K562 (cell line): ENCODE data around the gene PI4K2A. TPM values are rescaled to one million over a fixed set of nuclear protein-coding genes. Genes with fewer than 3 reads are reported as not detected.
A peak's percentile ranks its signal among the peaks of the same experiment; 100 is the strongest.

ENCODE experiments used
- ARHGAP35 ChIP-seq: fragments of 450-650 bp; IDR thresholded peaks from 2 replicates; pipeline ENCODE4 v1.6.1; 2018; ENCODE audit not compliant: partially characterized antibody
- BCOR ChIP-seq: fragments of 450-650 bp; IDR thresholded peaks from 2 replicates; pipeline ENCODE4 v1.6.1; 2016
- CAMTA2 ChIP-seq: fragments of 250-450 bp; sonication (Bioruptor Pico); conservative IDR thresholded peaks from 2 replicates; pipeline ENCODE4 v1.5.1; 2022
- DEAF1 ChIP-seq: fragments of 450-650 bp; formaldehyde crosslinking; IDR thresholded peaks from 2 replicates; pipeline ENCODE4 v1.4.0; 2020; ENCODE audit warnings: mild to moderate bottlenecking, moderate library complexity
- EP400 ChIP-seq: fragments of 450-650 bp; IDR thresholded peaks from 2 replicates; pipeline ENCODE4 v1.6.1; 2017; ENCODE audit warnings: antibody characterized with exemption, mild to moderate bottlenecking, moderate library complexity
- FOXA3 ChIP-seq, 2 experiments: fragments of 450-650 bp in 1 of 2; sonication (generic) in 1 of 2; formaldehyde crosslinking; IDR thresholded peaks in 1 of 2; conservative IDR thresholded peaks in 1 of 2; 2 replicates each; pipeline versions ENCODE4 v1.4.0 to v1.8.0; 2020 to 2022; ENCODE audit warnings: mild to moderate bottlenecking in 2 of 2, missing genetic modification reagents in 1 of 2
- GTF2E2 ChIP-seq: fragments of 200-800 bp; sonication (Bioruptor generic); IDR thresholded peaks from 2 replicates; pipeline ENCODE4 v1.6.1; 2016; ENCODE audit warnings: missing genetic modification characterization, missing compliant biosample characterization
- KHSRP ChIP-seq: fragments of 450-650 bp; IDR thresholded peaks from 2 replicates; pipeline ENCODE4 v1.6.1; 2017
- KLF16 ChIP-seq: IDR thresholded peaks from 2 replicates; pipeline ENCODE4 v1.6.1; 2016; ENCODE audit warnings: antibody characterized with exemption
- MBD2 ChIP-seq: sonication (generic); IDR thresholded peaks from 2 replicates; pipeline ENCODE4 v1.6.1; 2016; ENCODE audit warnings: low read depth, borderline replicate concordance
- PBX2 ChIP-seq, 2 experiments: IDR thresholded peaks in 1 of 2; conservative IDR thresholded peaks in 1 of 2; 2 replicates each; pipeline ENCODE4 v1.6.1; 2016; ENCODE audit warnings: low read depth in 2 of 2, mild to moderate bottlenecking in 1 of 2, missing compliant biosample characterization in 1 of 2, missing genetic modification characterization in 1 of 2, moderate library complexity in 1 of 2
- PHB ChIP-seq: fragments of 250-450 bp; sonication (Bioruptor Pico); IDR thresholded peaks from 2 replicates; pipeline ENCODE4 v1.5.0; 2021
- PHF21A ChIP-seq: fragments of 450-650 bp; IDR thresholded peaks from 2 replicates; pipeline ENCODE4 v1.6.1; 2017; ENCODE audit warnings: low read depth, borderline replicate concordance
- POLR2A ChIP-seq: fragments of 450-650 bp; conservative IDR thresholded peaks from 2 replicates; pipeline ENCODE4 v1.6.1; 2016
- POLR3G ChIP-seq: IDR thresholded peaks from 2 replicates; pipeline ENCODE4 v1.6.1; 2011; ENCODE audit not compliant: insufficient read length, insufficient replicate concordance; ENCODE audit errors: extremely low read depth
- RUNX1 ChIP-seq: sonication (generic); IDR thresholded peaks from 2 replicates; pipeline ENCODE4 v1.6.1; 2016; ENCODE audit warnings: antibody characterized with exemption, low read depth
- SUPT5H ChIP-seq: fragments of 450-650 bp; IDR thresholded peaks from 2 replicates; pipeline ENCODE4 v1.6.1; 2016
- ZBTB11 ChIP-seq, 3 experiments: fragments of 200-800 bp in 1 of 3; fragments of 250-450 bp in 1 of 3; fragments of 450-650 bp in 1 of 3; sonication (Bioruptor Pico) in 1 of 3; sonication (Bioruptor generic) in 1 of 3; formaldehyde crosslinking in 1 of 3; IDR thresholded peaks; 2 replicates each; pipeline versions ENCODE4 v1.6.1 to v1.8.0; 2016 to 2022; ENCODE audit warnings: mild to moderate bottlenecking in 2 of 3, missing genetic modification characterization in 2 of 3, missing compliant biosample characterization in 1 of 3, moderate library complexity in 1 of 3
- ZBTB7A ChIP-seq: IDR thresholded peaks from 2 replicates; pipeline ENCODE4 v1.6.1; 2011; ENCODE audit warnings: low read depth, mild to moderate bottlenecking, low read length, moderate library complexity, borderline replicate concordance; ENCODE audit not compliant: control insufficient read depth
- ZNF696 ChIP-seq: fragments of 250-450 bp; sonication (Bioruptor Pico); conservative IDR thresholded peaks from 2 replicates; pipeline ENCODE4 v1.4.0; 2020; ENCODE audit warnings: mild to moderate bottlenecking, moderate library complexity
- polyA plus RNA-seq, 8 experiments: library from polyadenylated mRNA; depleted of rRNA in 4 of 8; stranded (reverse) in 5 of 8; unstranded in 3 of 8; fragments of >200 nt; fragmentation: Nextera tagmentation in 2 of 8; fragmentation: Illumina TruSeq in 1 of 8; extraction: Ambion mirVana in 2 of 8; extraction: Trizol in 1 of 8; gene quantifications; 2 replicates each; pipeline versions ENCODE4 v1.2.1 to v1.2.3, GENCODE V29; 2011 to 2014; ENCODE audit warnings: inconsistent platforms in 1 of 8, missing spikeins in 1 of 8
- total RNA-seq, 7 experiments: library from RNA; depleted of rRNA in 6 of 7; stranded (reverse); fragments of >200 nt in 6 of 7; fragmentation: Illumina TruSeq in 2 of 7; extraction: Trizol in 2 of 7; gene quantifications; 2 replicates each; pipeline versions ENCODE4 v1.2.1 to v1.2.3, GENCODE V29; 2011 to 2021; ENCODE audit warnings: low replicate concordance in 1 of 7

The PI4K2A gene
- total and polyA plus RNA-seq, 9 of the 15 experiments (the other 6 are each of a cell fraction or from before 2014, with no cell fraction given), result 4.4 to 28.4 (median 16.5) TPM

GRCh38 chr10:97640174-97640867 is at the start of gene PI4K2A (continued):
- TF ChIP-seq RUNX1 (no peak), POLR2A (peak; percentile 58), FOXA3 (CRISPR knock-in tag; conservative IDR thresholded peaks at IDR 0.05 in 1 of 2, IDR thresholded peaks at IDR 0.05 in 1 of 2) (peak; percentile 60 to 96), SUPT5H (peak; percentile 24; the same call in 1 of the 2 replicates), KHSRP (no peak), ZBTB7A (peak; percentile 39; the same call in 1 of the 2 replicates), ZNF696 (CRISPR knock-in tag) (no peak), GTF2E2 (tag) (no peak), MBD2 (0 out of 2 replicates have a peak, but pooled peaks have one; percentile 26), BCOR (peak; percentile 97), PHB (CRISPR knock-in tag) (no peak), PHF21A (no peak), CAMTA2 (CRISPR knock-in tag) (no peak), EP400 (0 out of 2 replicates have a peak, but pooled peaks have one; percentile 20), ARHGAP35 (no peak), POLR3G (no peak), DEAF1 (CRISPR knock-in tag) (no peak), KLF16 (no peak), PBX2 (CRISPR knock-in tag; IDR thresholded peaks at IDR 0.05; ENCODE audit: low read depth) (no peak), PBX2 (tag; conservative IDR thresholded peaks at IDR 0.05; ENCODE audit: low read depth) (peak; percentile 80), ZBTB11 (CRISPR knock-in tag; IDR thresholded peaks at IDR 0.05) (no peak)
